ENCODE data around the gene HTT. TPM values are rescaled to one million over a fixed set of nuclear protein-coding genes. Genes with fewer than 3 reads are reported as not detected.
A peak's percentile ranks its signal among the peaks of the same experiment; 100 is the strongest.

Gene HTT
- total and polyA plus RNA-seq, 8 donors: 34.5 to 75.9 (median 43.5) TPM

- peak overlapping the region in 1 of 2 donors; percentile 78 for H3K27ac ChIP-seq
- no peaks in the 10 kb centered on the region for H3K9me3 ChIP-seq
- intact Hi-C loops (cut with DNase I): no loop called here
- TF ChIP-seq CTCF (IDR thresholded peaks at IDR 0.05): no peak
- H3K4me3 ChIP-seq: peak overlapping the region; percentile 59 to 91
- ATAC-seq: peak; percentile 0
- peaks cover 12 to 35% of the 10 kb centered on the region in 2 donors for H3K4me1 ChIP-seq
- no peaks in the 10 kb centered on the region for H3K36me3 ChIP-seq
- DNase-seq: peak in 1 of 4 donors; percentile 79
- H3K27me3 ChIP-seq: no peaks in the 10 kb centered on the region
These were observed 1.1 kb upstream of the HTT start for GRCh38 chr4:3073158-3074077.

GRCh38 chr4:3074846-3075651, 568 bp downstream of the HTT start:
- H3K27ac ChIP-seq: peak overlapping the region; percentile 85 to 88
- H3K4me1 ChIP-seq: peaks cover 12 to 41% of the 10 kb centered on the region in 2 donors
- peak; percentile 43 to 87 (median 82) for DNase-seq
- H3K9me3 ChIP-seq: no peaks in the 10 kb centered on the region
- H3K36me3 ChIP-seq: no peaks in the 10 kb centered on the region
- peak; percentile 23 for ATAC-seq
- H3K27me3 ChIP-seq: no peaks in the 10 kb centered on the region
- intact Hi-C loops (cut with DNase I): no loop called here
- TF ChIP-seq CTCF (IDR thresholded peaks at IDR 0.05): no peak
- peak overlapping the region; percentile 89 to 91 for H3K4me3 ChIP-seq

- Histone ChIP-seq H3K4me1 (peaks cover 12 to 42% of the 10 kb centered on the region in 2 donors), H3K27ac (peak overlapping the region; percentile 85 to 88), H3K9me3 (no peaks in the 10 kb centered on the region), H3K36me3 (no peaks in the 10 kb centered on the region), H3K27me3 (no peaks in the 10 kb centered on the region), H3K4me3 (peak overlapping the region; percentile 89 to 91)
- intact Hi-C loops (cut with DNase I): no loop called here
- TF ChIP-seq CTCF (IDR thresholded peaks at IDR 0.05): no peak
- ATAC-seq (no peak), DNase-seq (no peak)
These were observed 1.1 kb downstream of the HTT start for GRCh38 chr4:3075652-3075981.

- no peak for TF ChIP-seq CTCF (IDR thresholded peaks at IDR 0.05)
- Histone ChIP-seq H3K4me3 (no peak overlapping the region), H3K4me1 (peaks cover 12 to 42% of the 10 kb centered on the region in 2 donors), H3K9me3 (no peaks in the 10 kb centered on the region), H3K27me3 (no peaks in the 10 kb centered on the region), H3K36me3 (no peaks in the 10 kb centered on the region), H3K27ac (no peak overlapping the region)
- ATAC-seq (no peak), DNase-seq (no peak)
- intact Hi-C loops (cut with DNase I): no loop called here
These were observed 3.3 kb downstream of the HTT start for GRCh38 chr4:3077796-3078195.

GRCh38 chr4:3079694-3080123, 5.2 kb downstream of the HTT start:
- Histone ChIP-seq H3K9me3 (no peaks in the 10 kb centered on the region), H3K27ac (no peak overlapping the region), H3K27me3 (no peaks in the 10 kb centered on the region), H3K4me1 (peaks cover 12 to 41% of the 10 kb centered on the region in 2 donors), H3K4me3 (no peak overlapping the region), H3K36me3 (no peaks in the 10 kb centered on the region)
- TF ChIP-seq CTCF (IDR thresholded peaks at IDR 0.05): no peak
- intact Hi-C loops (cut with DNase I): no loop called here
- DNase-seq (no peak), ATAC-seq (no peak)

Measured in left lung (tissue), 10 donors.